SK-N-SH treated with all-trans-retinoic acid at 6 μM for 48 hours (cell line): ENCODE results near the gene TFAP2B.

Source experiments
- ATAC-seq: fragments of 200-7000 bp; cut with Tn5 transposase; 3 replicates; pipeline ENCODE4 v1.9.1; 2020; ENCODE audit warnings: mild to moderate bottlenecking, moderate library complexity
- ARNTL ChIP-seq: fragments of 450-650 bp; formaldehyde crosslinking; IDR thresholded peaks from 2 replicates; pipeline ENCODE4 v1.5.0; 2020; ENCODE audit warnings: low read depth, mild to moderate bottlenecking, moderate library complexity, borderline replicate concordance
- BACH2 ChIP-seq: fragments of 250-450 bp; sonication (Bioruptor Pico); IDR thresholded peaks from 2 replicates; pipeline ENCODE4 v1.9.0; 2021; ENCODE audit warnings: mild to moderate bottlenecking, borderline replicate concordance
- CREB5 ChIP-seq: fragments of 250-450 bp; sonication (Bioruptor Pico); IDR thresholded peaks from 2 replicates; pipeline ENCODE4 v1.5.1; 2020; ENCODE audit warnings: low read depth, mild to moderate bottlenecking, moderate library complexity
- ISL1 ChIP-seq: fragments of 250-450 bp; sonication (Bioruptor Pico); IDR thresholded peaks from 2 replicates; pipeline ENCODE4 v2.1.2; 2022; ENCODE audit warnings: mild to moderate bottlenecking, moderate library complexity
- OSR1 ChIP-seq: fragments of 250-450 bp; sonication (Bioruptor Pico); IDR thresholded peaks from 2 replicates; pipeline ENCODE4 v1.8.0; 2022; ENCODE audit warnings: moderate library complexity, mild to moderate bottlenecking, inconsistent platforms
- PATZ1 ChIP-seq: fragments of 250-450 bp; sonication (Bioruptor Pico); IDR thresholded peaks from 2 replicates; pipeline ENCODE4 v1.8.0; 2020; ENCODE audit warnings: mild to moderate bottlenecking, moderate library complexity, borderline replicate concordance
- POU6F1 ChIP-seq: fragments of 250-450 bp; sonication (Bioruptor Pico); IDR thresholded peaks from 2 replicates; pipeline ENCODE4 v1.8.0; 2021; ENCODE audit warnings: low read depth, mild to moderate bottlenecking, moderate library complexity, borderline replicate concordance
- PPARA ChIP-seq: fragments of 250-450 bp; sonication (Bioruptor Pico); IDR thresholded peaks from 2 replicates; pipeline ENCODE4 v1.5.0; 2020; ENCODE audit warnings: mild to moderate bottlenecking, borderline replicate concordance
- RARB ChIP-seq: fragments of 250-450 bp; sonication (Bioruptor Pico); IDR thresholded peaks from 2 replicates; pipeline ENCODE4 v1.8.0; 2021; ENCODE audit warnings: mild to moderate bottlenecking, moderate library complexity
- SNAI2 ChIP-seq: fragments of 250-450 bp; sonication (Bioruptor Pico); IDR thresholded peaks from 2 replicates; pipeline ENCODE4 v1.5.0; 2020; ENCODE audit warnings: mild to moderate bottlenecking, moderate library complexity
- TCF4 ChIP-seq: fragments of 250-450 bp; sonication (Bioruptor Pico); IDR thresholded peaks from 2 replicates; pipeline ENCODE4 v1.8.0; 2021; ENCODE audit warnings: mild to moderate bottlenecking, moderate library complexity, borderline replicate concordance
- TOX ChIP-seq: fragments of 250-450 bp; sonication (Bioruptor Pico); IDR thresholded peaks from 2 replicates; pipeline ENCODE4 v1.8.0; 2021; ENCODE audit warnings: mild to moderate bottlenecking, moderate library complexity, borderline replicate concordance
- TSHZ2 ChIP-seq: fragments of 250-450 bp; sonication (Bioruptor Pico); IDR thresholded peaks from 2 replicates; pipeline ENCODE4 v1.5.0; 2020; ENCODE audit warnings: mild to moderate bottlenecking, moderate library complexity
- ZC3H10 ChIP-seq: fragments of 250-450 bp; sonication (Bioruptor Pico); IDR thresholded peaks from 2 replicates; pipeline ENCODE4 v1.5.1; 2021; ENCODE audit warnings: mild to moderate bottlenecking, moderate library complexity
- ZFP3 ChIP-seq: fragments of 250-450 bp; sonication (Bioruptor Pico); IDR thresholded peaks from 2 replicates; pipeline ENCODE4 v1.5.0; 2020; ENCODE audit warnings: mild to moderate bottlenecking, moderate library complexity
- ZFP30 ChIP-seq: fragments of 450-650 bp; formaldehyde crosslinking; IDR thresholded peaks from 2 replicates; pipeline ENCODE4 v1.5.0; 2022; ENCODE audit warnings: mild to moderate bottlenecking, moderate library complexity
- ZNF70 ChIP-seq: fragments of 450-650 bp; formaldehyde crosslinking; IDR thresholded peaks from 2 replicates; pipeline ENCODE4 v1.5.0; 2020; ENCODE audit warnings: mild to moderate bottlenecking, moderate library complexity
- ZNF8 ChIP-seq: fragments of 450-650 bp; formaldehyde crosslinking; IDR thresholded peaks from 2 replicates; pipeline ENCODE4 v1.5.0; 2020; ENCODE audit warnings: mild to moderate bottlenecking, moderate library complexity

TFAP2B gene

GRCh38 chr6:50851049-50851845 lies 32.6 kb downstream of the TFAP2B start (continued):
- TF ChIP-seq POU6F1 (no peak), ZFP30 (CRISPR knock-in tag) (no peak), SNAI2 (no peak), ZFP3 (CRISPR knock-in tag) (no peak), ZC3H10 (CRISPR knock-in tag) (no peak), ZNF8 (CRISPR knock-in tag) (no peak), ISL1 (CRISPR knock-in tag) (no peak), OSR1 (CRISPR knock-in tag) (no peak), BACH2 (no peak)

- TF ChIP-seq ARNTL: no peak
- TF ChIP-seq TOX (CRISPR knock-in tag): no peak
- TF ChIP-seq RARB (CRISPR knock-in tag): no peak
- no peak for TF ChIP-seq ZNF70 (CRISPR knock-in tag)
- TF ChIP-seq TSHZ2: no peak
- no peak for TF ChIP-seq TCF4 (CRISPR knock-in tag)
- no peak for TF ChIP-seq PATZ1
- TF ChIP-seq CREB5 (CRISPR knock-in tag): no peak
- no peak for TF ChIP-seq BACH2
- TF ChIP-seq PPARA (CRISPR knock-in tag): no peak
- no peak for TF ChIP-seq POU6F1
- no peak for TF ChIP-seq ZFP3 (CRISPR knock-in tag)
- TF ChIP-seq ISL1 (CRISPR knock-in tag): no peak
- ATAC-seq: no peak
Measured at GRCh38 chr6:50853939-50854338, 35.3 kb downstream of the TFAP2B start.

GRCh38 chr6:50861692-50862091 lies 43.0 kb downstream of the TFAP2B start:
- no peak for ATAC-seq
- TF ChIP-seq SNAI2 (no peak), ZFP3 (CRISPR knock-in tag) (no peak), PATZ1 (no peak), CREB5 (CRISPR knock-in tag) (no peak), OSR1 (CRISPR knock-in tag) (no peak), RARB (CRISPR knock-in tag) (no peak)
